Activated T-helper 2 cell treated with anti-CD3 and anti-CD28 coated beads, Interferon-gamma antibody, Interleukin-2, Interleukin-4, amounts not matched to agents 10 μg/mL and 5 μg/mL and 100 μg/mL, durations not matched to agents 14 hours and 24 hours and 36 hours (primary cell): Measurements from ENCODE around the gene C13orf46. TPM values are rescaled to one million over a fixed set of nuclear protein-coding genes. Genes with fewer than 3 reads are reported as not detected.

ENCODE experiments used
- DNase-seq: peaks from one replicate; pipeline ENCODE4 v3.0.0; 2021; ENCODE audit warnings: low spot score
- H3K27ac Mint-ChIP-seq: one replicate; pipeline ENCODE4 v1.8.0; 2021; ENCODE audit warnings: mixed read lengths
- H3K27me3 Mint-ChIP-seq: one replicate; pipeline ENCODE4 v1.8.0; 2021; ENCODE audit warnings: low read depth, mixed read lengths
- H3K36me3 Mint-ChIP-seq: one replicate; pipeline ENCODE4 v1.8.0; 2021; ENCODE audit warnings: low read depth, mixed read lengths
- H3K4me1 Mint-ChIP-seq: one replicate; pipeline ENCODE4 v1.8.0; 2021; ENCODE audit warnings: low read depth, mixed read lengths
- H3K4me3 Mint-ChIP-seq: one replicate; pipeline ENCODE4 v1.8.0; 2021; ENCODE audit warnings: low read depth, mild to moderate bottlenecking, moderate library complexity, mixed read lengths
- H3K9me3 Mint-ChIP-seq: one replicate; pipeline ENCODE4 v1.8.0; 2021; ENCODE audit warnings: mixed read lengths
- intact Hi-C: fragments of 100-400 bp; cut with micrococcal nuclease; formaldehyde crosslinking; loops from one replicate; pipeline ENCODE4 v1.15.1; 2023
- total RNA-seq: library from RNA; stranded (reverse); gene quantifications from 2 replicates; pipeline ENCODE4 v1.2.3, GENCODE V29; 2022

The C13orf46 gene
- total RNA-seq, 1 donor from 2014 or later = 0.27 TPM

DNA sequence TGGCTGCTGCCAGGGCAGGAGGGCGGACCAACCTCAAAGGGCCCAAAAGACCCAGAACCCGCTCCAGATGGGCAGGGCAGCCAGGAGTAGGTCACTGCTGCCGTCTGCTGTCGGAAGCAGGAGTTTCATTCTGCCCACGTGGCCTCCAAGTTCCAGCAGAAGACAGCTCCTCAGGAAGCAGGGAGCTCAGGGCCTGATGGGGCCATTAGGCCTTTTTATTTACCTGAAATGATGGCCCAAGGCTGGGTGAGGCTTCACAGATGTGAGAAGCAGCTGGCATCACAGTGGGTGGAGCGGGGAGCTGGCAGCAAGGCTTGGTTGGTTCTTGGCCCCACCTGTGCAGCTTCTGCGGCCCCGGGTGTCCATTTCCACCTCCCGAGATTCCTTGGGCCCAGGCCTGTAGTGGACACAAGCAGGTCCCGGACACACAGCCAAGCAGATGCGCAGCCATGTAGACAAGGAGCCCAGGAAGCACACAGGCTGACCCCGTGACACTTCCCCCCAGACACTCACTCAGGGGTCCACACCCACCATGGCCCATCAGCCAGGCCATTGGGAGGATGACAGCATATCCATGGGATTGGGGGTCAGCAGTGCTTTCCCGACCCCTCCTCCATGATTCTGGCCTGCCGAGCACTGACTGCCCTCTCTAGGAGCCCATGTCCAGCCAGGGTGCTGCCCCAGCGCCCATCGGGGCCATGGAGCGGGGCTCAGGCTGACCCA lies 26.4 kb downstream of the C13orf46 start:
- Mint-ChIP-seq H3K4me3 (no peak overlapping the region), H3K36me3 (no peaks in the 10 kb centered on the region), H3K27me3 (no peaks in the 10 kb centered on the region), H3K27ac (no peak overlapping the region), H3K4me1 (no peaks in the 10 kb centered on the region), H3K9me3 (no peaks in the 10 kb centered on the region)
- intact Hi-C loops = no loop called here
- DNase-seq = no peak

- Mint-ChIP-seq H3K4me1 (no peaks in the 10 kb centered on the region), H3K4me3 (no peak overlapping the region), H3K27me3 (no peaks in the 10 kb centered on the region), H3K27ac (no peak overlapping the region), H3K36me3 (no peaks in the 10 kb centered on the region), H3K9me3 (no peaks in the 10 kb centered on the region)
- intact Hi-C loops = no loop called here
- no peak for DNase-seq
These were observed 27.3 kb downstream of the C13orf46 start for GRCh38 chr13:113946409-113947181.

- Mint-ChIP-seq H3K27ac (no peak overlapping the region), H3K27me3 (no peaks in the 10 kb centered on the region), H3K9me3 (no peaks in the 10 kb centered on the region), H3K4me3 (no peak overlapping the region), H3K4me1 (no peaks in the 10 kb centered on the region), H3K36me3 (no peaks in the 10 kb centered on the region)
- intact Hi-C loops = no loop called here
- no peak for DNase-seq
These were observed 27.9 kb downstream of the C13orf46 start for GRCh38 chr13:113945857-113946408.

DNA sequence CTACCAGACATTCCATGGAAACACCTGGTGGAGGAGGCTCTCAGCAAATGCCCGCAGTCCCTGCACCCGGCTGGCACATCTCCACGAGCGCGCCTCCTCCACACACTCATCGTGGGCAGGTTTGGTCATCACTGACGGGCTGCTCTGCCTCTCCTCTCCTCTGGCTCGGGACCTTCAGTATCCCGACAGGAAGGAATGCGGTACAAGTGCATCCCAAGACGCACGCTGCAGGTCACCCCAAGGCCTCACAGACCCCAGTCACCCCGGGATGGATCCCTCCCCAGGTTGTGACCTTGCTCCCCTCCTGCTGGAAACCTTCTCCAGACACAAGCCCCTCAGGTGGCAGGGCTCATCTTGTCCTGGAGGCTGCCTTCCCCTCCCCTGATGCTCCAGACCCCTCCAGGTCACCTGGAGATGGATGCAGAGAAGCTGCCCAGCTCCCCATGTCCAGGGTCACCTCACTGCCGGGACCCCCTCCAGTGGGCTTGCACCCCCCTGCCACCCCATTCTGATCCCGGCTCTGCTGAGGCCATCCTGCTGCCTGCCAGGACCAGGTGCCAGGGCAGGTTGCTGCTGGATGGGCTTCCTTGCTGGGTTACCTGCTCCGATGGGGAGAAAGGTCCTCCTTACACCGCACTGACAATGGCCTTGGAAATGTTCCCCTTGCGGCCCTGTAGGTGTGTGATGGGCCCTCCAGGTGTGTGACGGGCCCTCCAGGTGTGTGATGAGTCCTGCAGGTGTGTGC lies 29.9 kb downstream of the C13orf46 start:
- intact Hi-C loops = no loop called here
- no peak overlapping the region for H3K4me3 Mint-ChIP-seq
- DNase-seq = no peak

GRCh38 chr13:113942591-113943103 lies 31.2 kb downstream of the C13orf46 start:
- Mint-ChIP-seq H3K36me3 (no peaks in the 10 kb centered on the region), H3K27ac (no peak overlapping the region), H3K4me1 (no peaks in the 10 kb centered on the region), H3K4me3 (no peak overlapping the region), H3K27me3 (no peaks in the 10 kb centered on the region), H3K9me3 (no peaks in the 10 kb centered on the region)
- intact Hi-C loops = no loop called here
- no peak for DNase-seq

More for the DNA sequence above, 29.9 kb downstream of the C13orf46 start:
- Mint-ChIP-seq H3K27me3 (no peaks in the 10 kb centered on the region), H3K9me3 (no peaks in the 10 kb centered on the region), H3K4me1 (no peaks in the 10 kb centered on the region), H3K36me3 (no peaks in the 10 kb centered on the region), H3K27ac (no peak overlapping the region)

- H3K36me3 Mint-ChIP-seq = no peaks in the 10 kb centered on the region
- H3K27me3 Mint-ChIP-seq = peaks cover 3% of the 10 kb centered on the region
- H3K4me3 Mint-ChIP-seq = no peak overlapping the region
- no peak overlapping the region for H3K27ac Mint-ChIP-seq
- no peaks in the 10 kb centered on the region for H3K4me1 Mint-ChIP-seq
- DNase-seq = no peak
- no peaks in the 10 kb centered on the region for H3K9me3 Mint-ChIP-seq
- intact Hi-C loops = no loop called here
These were observed 32.2 kb downstream of the C13orf46 start for GRCh38 chr13:113941571-113942191.

DNA sequence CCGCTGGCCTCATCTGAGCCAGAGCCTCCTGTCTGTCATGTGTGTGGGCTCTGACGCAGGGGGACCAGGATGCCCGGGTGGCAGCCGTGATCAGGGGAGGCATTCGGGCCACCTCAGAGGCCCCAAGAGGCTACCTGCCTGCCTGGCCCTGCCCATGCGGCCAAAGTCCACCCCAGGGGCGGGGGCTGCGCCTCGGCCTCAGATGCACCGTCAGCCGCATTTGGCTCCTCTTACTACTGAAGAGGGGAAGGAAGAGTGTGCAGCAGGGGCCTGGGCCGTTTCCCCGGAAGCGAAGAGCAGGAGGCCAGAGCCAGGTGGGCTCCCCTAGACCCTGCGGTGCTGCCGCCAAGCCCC lies 34.0 kb downstream of the C13orf46 start:
- H3K4me3 Mint-ChIP-seq = no peak overlapping the region
- no peak for DNase-seq
- no peak overlapping the region for H3K27ac Mint-ChIP-seq
- H3K27me3 Mint-ChIP-seq = peaks cover 3% of the 10 kb centered on the region
- no peaks in the 10 kb centered on the region for H3K36me3 Mint-ChIP-seq
- H3K9me3 Mint-ChIP-seq = no peaks in the 10 kb centered on the region
- intact Hi-C loops = no loop called here
- no peaks in the 10 kb centered on the region for H3K4me1 Mint-ChIP-seq

DNA sequence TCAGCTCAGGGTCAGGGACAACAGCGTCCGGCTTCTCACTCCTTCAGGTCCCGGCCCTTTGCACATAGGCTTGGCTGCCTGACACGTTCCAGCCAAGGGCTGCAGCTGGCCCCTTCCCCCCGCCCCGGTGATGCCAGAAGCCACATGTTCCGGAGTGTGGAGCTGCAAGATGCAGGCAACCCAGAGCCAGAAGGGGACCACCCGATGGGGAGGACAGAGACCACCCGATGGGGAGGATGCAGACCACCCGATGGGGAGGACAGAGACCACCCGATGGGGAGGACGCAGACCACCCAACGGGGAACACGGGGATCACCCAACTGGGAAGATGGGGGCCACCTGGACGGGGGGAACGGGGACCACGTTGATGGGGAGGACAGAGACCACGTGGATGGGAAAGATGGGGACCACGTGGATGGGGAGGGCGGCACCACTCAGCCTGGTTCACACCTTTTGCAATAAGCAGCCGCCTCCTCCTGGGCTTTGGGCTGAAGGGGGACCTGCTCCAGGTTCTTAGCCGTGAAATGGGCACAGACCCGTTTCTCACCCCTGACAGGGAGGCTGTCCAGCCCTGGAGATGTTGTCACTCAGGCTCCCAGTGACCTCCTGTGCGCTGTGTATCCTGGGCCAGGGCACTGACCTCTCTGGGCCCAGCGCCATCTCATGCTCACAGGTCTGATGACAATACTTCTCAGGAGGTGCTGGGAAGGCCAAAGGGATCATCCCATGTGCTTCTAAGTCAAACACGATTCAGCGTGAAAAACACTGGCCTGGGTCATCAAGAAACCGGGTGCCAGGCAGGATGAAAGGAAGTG lies 34.5 kb downstream of the C13orf46 start:
- Mint-ChIP-seq H3K36me3 (no peaks in the 10 kb centered on the region), H3K9me3 (no peaks in the 10 kb centered on the region), H3K4me1 (no peaks in the 10 kb centered on the region), H3K27me3 (peaks cover 3% of the 10 kb centered on the region), H3K27ac (no peak overlapping the region), H3K4me3 (no peak overlapping the region)
- DNase-seq = no peak
- intact Hi-C loops = no loop called here

GRCh38 chr13:113938716-113939115 lies 35.2 kb downstream of the C13orf46 start:
- no peaks in the 10 kb centered on the region for H3K4me1 Mint-ChIP-seq
- H3K27me3 Mint-ChIP-seq = peaks cover 5% of the 10 kb centered on the region
- H3K4me3 Mint-ChIP-seq = no peak overlapping the region
- intact Hi-C loops = no loop called here
- no peak overlapping the region for H3K27ac Mint-ChIP-seq
- H3K9me3 Mint-ChIP-seq = no peaks in the 10 kb centered on the region
- H3K36me3 Mint-ChIP-seq = no peaks in the 10 kb centered on the region
- no peak for DNase-seq

- Mint-ChIP-seq H3K9me3 (no peaks in the 10 kb centered on the region), H3K4me3 (no peak overlapping the region), H3K36me3 (no peaks in the 10 kb centered on the region), H3K27ac (no peak overlapping the region), H3K27me3 (peaks cover 8% of the 10 kb centered on the region), H3K4me1 (no peaks in the 10 kb centered on the region)
- no peak for DNase-seq
- intact Hi-C loops = no loop called here
These were observed 35.6 kb downstream of the C13orf46 start for GRCh38 chr13:113938246-113938645.

DNA sequence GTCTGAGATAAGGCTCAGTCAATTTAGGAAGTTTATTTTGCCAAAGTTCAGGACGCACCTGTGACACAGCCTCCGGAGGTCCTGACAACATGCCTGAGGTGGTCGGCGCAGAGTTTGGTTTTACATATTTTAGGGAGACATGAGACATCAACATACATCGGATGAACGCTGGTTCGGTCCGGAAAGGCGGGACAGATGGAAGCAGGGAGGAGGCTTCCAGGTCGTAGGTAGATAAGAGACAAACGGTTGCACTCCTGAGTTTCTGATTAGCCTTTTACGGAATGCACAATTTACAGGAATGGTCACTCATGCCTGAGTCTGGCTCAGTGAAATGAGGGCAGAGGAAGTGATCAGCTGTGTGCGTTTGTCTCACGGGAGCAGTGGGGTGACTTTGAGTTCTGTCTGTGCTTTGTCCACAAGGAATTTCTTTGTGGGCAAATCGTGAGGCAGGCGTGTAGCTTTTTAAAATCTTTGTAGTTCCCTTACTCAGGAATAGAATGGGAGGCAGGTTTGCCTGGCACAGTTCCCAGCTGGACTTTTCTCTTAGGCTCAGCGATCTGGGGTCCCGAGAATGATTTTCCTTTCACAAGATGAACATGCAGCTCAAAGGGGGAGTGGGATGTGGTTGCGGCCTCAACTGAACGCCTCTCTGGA lies 36.2 kb downstream of the C13orf46 start:
- Mint-ChIP-seq H3K9me3 (no peaks in the 10 kb centered on the region), H3K36me3 (no peaks in the 10 kb centered on the region), H3K4me3 (no peak overlapping the region), H3K4me1 (no peaks in the 10 kb centered on the region), H3K27me3 (peaks cover 10% of the 10 kb centered on the region), H3K27ac (no peak overlapping the region)
- no peak for DNase-seq
- intact Hi-C loops = no loop called here
